ENCODE data around the gene RFESD.
A peak's percentile ranks its signal among the peaks of the same experiment; 100 is the strongest.

Gene RFESD

DNA sequence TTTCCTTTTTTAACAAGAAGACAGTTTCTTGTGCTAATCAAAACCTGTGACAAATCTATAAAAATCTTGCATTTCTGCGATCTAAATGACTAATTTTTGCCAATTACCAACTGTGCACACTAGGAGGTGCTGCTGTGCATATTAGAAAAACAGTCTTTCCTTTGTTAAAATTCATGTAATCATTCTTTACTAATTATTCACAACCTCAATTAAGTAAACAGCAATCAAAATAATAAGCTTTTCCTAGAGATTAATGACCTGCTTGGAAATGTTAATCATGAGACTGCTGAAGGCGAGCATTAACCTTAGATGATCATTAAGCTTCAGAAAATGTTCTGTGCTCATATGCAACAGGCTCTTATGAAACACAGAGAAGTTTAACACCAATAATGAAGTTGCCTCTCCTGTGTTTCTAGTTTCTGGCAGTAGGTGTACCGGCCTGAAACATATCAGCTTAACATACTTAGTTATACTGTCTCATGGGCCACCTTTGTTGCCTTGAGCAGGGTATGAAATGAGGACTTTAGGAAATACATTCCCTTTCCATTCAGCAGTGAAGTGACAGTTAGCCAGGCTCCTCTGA lies 17.7 kb downstream of the RFESD start:
- H3K4me3 ChIP-seq (replicated peaks; ENCODE audit: low read depth, low read length), result no peak overlapping the region
- TF ChIP-seq, protein P1, sequence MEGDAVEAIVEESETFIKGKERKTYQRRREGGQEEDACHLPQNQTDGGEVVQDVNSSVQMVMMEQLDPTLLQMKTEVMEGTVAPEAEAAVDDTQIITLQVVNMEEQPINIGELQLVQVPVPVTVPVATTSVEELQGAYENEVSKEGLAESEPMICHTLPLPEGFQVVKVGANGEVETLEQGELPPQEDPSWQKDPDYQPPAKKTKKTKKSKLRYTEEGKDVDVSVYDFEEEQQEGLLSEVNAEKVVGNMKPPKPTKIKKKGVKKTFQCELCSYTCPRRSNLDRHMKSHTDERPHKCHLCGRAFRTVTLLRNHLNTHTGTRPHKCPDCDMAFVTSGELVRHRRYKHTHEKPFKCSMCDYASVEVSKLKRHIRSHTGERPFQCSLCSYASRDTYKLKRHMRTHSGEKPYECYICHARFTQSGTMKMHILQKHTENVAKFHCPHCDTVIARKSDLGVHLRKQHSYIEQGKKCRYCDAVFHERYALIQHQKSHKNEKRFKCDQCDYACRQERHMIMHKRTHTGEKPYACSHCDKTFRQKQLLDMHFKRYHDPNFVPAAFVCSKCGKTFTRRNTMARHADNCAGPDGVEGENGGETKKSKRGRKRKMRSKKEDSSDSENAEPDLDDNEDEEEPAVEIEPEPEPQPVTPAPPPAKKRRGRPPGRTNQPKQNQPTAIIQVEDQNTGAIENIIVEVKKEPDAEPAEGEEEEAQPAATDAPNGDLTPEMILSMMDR (IDR thresholded peaks at IDR 0.05; ENCODE audit: low read length, missing control alignments), result peak; percentile 86
- DNase-seq (ENCODE audit: low read depth), result peak; percentile 58

DNA sequence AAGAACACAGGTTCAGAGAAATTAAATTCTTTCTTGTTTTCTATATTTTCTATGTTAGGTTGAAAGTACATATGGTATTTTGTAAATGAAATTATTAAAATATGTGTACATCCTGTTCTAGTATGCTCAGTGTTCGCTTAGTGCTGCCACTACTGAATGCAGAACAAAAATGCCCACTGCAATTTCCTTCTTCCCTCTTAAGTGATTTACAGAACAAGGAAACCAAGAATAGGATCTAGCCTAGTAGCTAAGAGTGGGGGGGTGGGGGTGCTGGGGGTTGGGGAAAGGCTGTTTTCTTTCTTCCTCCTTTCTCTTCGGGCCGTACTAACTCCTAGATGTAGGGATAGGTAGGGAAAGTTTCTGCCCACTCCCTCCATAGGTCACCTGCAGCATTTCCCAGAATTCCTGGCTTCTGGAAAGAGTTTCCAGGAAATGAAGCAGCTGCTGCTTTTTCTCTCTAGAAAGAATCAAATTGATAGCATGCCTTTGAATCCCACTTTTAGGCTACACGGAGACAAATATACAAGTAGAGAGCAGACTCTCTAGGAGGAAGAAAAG lies 20.6 kb downstream of the RFESD start:
- H3K4me3 ChIP-seq (replicated peaks; ENCODE audit: low read depth, low read length), result no peak overlapping the region
- TF ChIP-seq, protein P1 (IDR thresholded peaks at IDR 0.05; ENCODE audit: low read length, missing control alignments), result no peak
- DNase-seq (ENCODE audit: low read depth), result no peak

DNA sequence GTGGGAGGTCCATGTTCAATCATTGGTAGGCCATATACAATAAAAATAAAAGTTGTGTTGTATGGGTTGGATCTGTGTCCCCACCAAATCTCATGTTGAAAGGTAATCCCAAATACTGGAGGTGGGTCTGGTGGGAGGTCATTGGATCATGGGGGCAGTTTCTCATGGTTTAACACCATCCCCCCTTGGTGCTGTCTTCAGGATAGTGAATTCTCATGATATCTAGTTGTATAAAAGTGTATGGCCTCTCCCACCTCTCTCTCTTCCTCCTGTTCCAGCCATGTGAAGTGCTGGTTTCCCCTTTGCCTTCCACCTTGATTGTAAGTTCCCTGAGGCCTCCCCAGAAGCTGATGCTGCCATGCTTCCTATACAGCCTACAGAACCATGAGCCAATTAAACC lies 21.1 kb downstream of the RFESD start:
- no peak for DNase-seq (ENCODE audit: low read depth)
- TF ChIP-seq, protein P1 (IDR thresholded peaks at IDR 0.05; ENCODE audit: low read length, missing control alignments), result no peak
- no peak overlapping the region for H3K4me3 ChIP-seq (replicated peaks; ENCODE audit: low read depth, low read length)

DNA sequence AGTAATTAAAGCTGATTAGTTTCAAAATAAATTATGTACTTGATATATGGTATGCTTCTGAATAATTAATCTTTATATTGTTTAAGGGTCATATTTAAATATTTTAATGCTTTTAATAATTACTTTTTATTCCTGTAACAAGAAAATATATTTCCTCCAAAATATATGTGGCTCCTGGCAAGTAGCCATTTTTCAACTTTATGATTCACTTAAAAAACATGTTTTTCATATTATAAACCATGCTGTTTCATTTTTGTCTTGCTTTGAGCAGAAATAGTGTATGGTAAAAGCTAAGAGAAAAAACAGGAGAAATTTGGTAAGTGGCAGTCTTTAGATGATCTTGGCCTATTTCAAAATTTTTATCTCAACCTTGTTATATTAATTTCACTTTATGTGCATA lies 21.6 kb downstream of the RFESD start:
- DNase-seq (ENCODE audit: low read depth), result peak; percentile 55
- no peak overlapping the region for H3K4me3 ChIP-seq (replicated peaks; ENCODE audit: low read depth, low read length)
- TF ChIP-seq, protein P1 (IDR thresholded peaks at IDR 0.05; ENCODE audit: low read length, missing control alignments), result no peak

DNA sequence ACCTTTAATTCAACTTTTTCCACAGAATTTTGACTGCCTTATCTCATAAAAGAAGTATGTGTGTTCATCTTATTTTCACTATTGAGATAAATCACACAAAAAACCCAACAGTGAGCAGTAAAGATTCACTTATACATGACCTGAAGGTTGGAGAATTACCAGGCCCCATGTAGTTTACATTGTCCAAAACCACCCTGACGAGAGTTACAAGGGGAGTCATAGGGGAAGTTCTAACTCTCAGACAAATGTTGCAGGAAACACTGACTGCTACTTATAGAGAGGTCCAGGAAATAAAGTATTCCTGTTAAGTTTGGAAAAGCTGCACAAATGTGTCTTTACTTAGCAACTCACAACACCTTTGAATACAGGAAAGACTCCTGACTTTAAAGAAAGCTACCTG lies 22.2 kb downstream of the RFESD start:
- TF ChIP-seq, protein P1 (IDR thresholded peaks at IDR 0.05; ENCODE audit: low read length, missing control alignments), result no peak
- H3K4me3 ChIP-seq (replicated peaks; ENCODE audit: low read depth, low read length), result no peak overlapping the region
- peak; percentile 20 for DNase-seq (ENCODE audit: low read depth)

DNA sequence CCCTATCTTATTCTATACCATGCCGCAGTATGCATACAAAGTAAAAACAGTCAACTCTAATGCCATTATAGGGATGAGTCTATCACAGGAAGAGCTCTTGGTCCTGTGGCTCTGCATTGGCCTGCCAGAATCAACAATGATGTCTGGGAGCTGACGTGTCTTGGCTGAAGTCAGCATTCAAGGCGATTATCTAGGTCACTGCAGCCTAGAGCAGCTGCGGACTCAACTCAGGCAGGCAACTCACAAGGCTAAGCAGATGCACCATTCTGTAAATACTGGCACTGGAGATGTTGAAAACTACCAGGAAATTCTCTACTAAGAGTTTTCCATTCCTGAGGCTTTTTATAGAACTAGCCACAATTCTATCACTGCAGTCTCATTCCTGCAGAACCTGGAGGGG lies 23.0 kb downstream of the RFESD start:
- TF ChIP-seq, protein P1 (IDR thresholded peaks at IDR 0.05; ENCODE audit: low read length, missing control alignments), result no peak
- DNase-seq (ENCODE audit: low read depth), result peak; percentile 93
- H3K4me3 ChIP-seq (replicated peaks; ENCODE audit: low read depth, low read length), result no peak overlapping the region

DNA sequence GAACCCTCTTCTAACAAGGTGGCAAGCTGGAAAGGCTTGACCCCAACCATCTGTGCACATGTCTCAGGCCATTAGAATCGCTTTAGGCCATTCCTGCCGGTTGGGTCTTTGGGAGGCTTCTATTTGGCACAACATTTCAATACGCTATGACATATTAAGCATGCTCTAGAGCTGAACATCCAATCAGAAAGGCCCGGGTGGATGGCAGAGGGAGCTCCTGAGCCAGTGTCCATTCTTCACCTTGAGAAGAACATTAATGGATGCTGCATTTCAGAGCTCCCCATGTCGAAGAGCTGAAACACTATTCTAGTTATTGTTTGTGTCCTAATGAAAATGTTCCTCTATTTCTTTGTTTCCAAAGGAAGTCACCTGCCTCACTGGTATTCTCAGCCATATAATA lies 23.4 kb downstream of the RFESD start:
- no peak overlapping the region for H3K4me3 ChIP-seq (replicated peaks; ENCODE audit: low read depth, low read length)
- TF ChIP-seq, protein P1 (IDR thresholded peaks at IDR 0.05; ENCODE audit: low read length, missing control alignments), result no peak
- DNase-seq (ENCODE audit: low read depth), result no peak

All from fibroblast of pulmonary artery (primary cell).